ENCODE measurements around the gene LGR6. TPM values are rescaled to one million over a fixed set of nuclear protein-coding genes. Genes with fewer than 3 reads are reported as not detected.

LGR6 gene
- total and polyA plus RNA-seq, 3 donors from 2014 or later, result 8.1 to 18.4 (median 8.3) TPM

DNA sequence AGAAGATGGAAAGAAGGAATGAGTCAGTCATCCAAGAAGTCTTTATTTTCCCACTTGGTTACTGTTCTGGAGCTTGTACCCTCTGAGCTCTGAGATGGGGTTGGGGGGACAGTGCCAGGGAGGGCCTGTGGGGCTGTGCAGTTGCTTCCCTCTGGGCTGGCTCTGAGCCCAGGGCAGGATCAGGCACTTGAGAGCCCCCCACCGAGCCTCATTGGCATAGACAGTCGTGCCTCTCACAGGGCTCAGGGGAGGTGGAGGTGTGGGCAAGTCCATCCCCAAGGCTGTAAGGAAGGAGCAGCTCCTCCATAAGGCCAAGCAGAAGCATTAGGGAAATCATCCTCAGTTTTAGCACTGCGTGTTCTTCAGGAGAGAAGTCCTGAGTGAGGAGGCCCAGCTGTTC lies 46.6 kb upstream of the LGR6 start:
- Histone ChIP-seq H3K4me3 (no peak overlapping the region), H3K9me3 (no peaks in the 10 kb centered on the region), H3K4me1 (peaks cover 12% of the 10 kb centered on the region), H3K27me3 (no peaks in the 10 kb centered on the region), H3K27ac (no peak overlapping the region), H3K36me3 (ENCODE audit: low read depth, missing control alignments) (no peaks in the 10 kb centered on the region)
- TF ChIP-seq POLR2A (IDR thresholded peaks at IDR 0.05), result no peak
- TF ChIP-seq, protein P1, sequence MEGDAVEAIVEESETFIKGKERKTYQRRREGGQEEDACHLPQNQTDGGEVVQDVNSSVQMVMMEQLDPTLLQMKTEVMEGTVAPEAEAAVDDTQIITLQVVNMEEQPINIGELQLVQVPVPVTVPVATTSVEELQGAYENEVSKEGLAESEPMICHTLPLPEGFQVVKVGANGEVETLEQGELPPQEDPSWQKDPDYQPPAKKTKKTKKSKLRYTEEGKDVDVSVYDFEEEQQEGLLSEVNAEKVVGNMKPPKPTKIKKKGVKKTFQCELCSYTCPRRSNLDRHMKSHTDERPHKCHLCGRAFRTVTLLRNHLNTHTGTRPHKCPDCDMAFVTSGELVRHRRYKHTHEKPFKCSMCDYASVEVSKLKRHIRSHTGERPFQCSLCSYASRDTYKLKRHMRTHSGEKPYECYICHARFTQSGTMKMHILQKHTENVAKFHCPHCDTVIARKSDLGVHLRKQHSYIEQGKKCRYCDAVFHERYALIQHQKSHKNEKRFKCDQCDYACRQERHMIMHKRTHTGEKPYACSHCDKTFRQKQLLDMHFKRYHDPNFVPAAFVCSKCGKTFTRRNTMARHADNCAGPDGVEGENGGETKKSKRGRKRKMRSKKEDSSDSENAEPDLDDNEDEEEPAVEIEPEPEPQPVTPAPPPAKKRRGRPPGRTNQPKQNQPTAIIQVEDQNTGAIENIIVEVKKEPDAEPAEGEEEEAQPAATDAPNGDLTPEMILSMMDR (IDR thresholded peaks at IDR 0.05), result no peak
- 63% methylated on average over 3 of the region's 3 CpGs for WGBS, 2 donors
- intact Hi-C loops (cut with DNase I; ENCODE audit: low total_unique reads), result no loop called here
- DNase-seq, result no peak

DNA sequence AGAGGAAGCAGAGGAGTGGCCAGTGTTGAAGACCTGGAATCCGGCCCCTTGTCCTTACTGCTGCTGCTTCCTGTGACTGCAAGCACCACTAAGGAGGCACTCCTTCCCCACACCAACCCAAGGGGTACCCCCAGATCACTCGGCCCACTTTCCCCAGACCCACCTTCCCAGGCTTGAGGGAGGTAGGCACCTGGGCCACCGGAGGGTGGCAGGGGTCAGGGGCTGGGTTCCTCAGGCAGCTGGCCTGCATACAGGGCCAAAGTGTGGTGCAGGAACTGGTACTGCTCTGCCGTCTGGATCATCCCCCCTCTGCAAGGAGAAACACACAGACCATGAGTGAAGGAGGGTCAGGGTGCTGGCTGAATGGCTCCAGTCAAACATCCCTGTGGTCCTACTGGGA lies 45.2 kb upstream of the LGR6 start:
- intact Hi-C loops (cut with DNase I; ENCODE audit: low total_unique reads), result no loop called here
- TF ChIP-seq, protein P1 (IDR thresholded peaks at IDR 0.05), result no peak
- no peak for TF ChIP-seq POLR2A (IDR thresholded peaks at IDR 0.05)
- no peak overlapping the region for H3K27ac ChIP-seq
- no peaks in the 10 kb centered on the region for H3K9me3 ChIP-seq
- DNase-seq, result no peak
- no peaks in the 10 kb centered on the region for H3K36me3 ChIP-seq (ENCODE audit: low read depth, missing control alignments)
- peaks cover 5% of the 10 kb centered on the region for H3K4me1 ChIP-seq
- no peak overlapping the region for H3K4me3 ChIP-seq
- 70 to 92% methylated on average over 4 of the region's 4 CpGs for WGBS, 2 donors
- H3K27me3 ChIP-seq, result no peaks in the 10 kb centered on the region

GRCh38 chr1:202149566-202149965 lies 44.0 kb upstream of the LGR6 start:
- Histone ChIP-seq H3K4me3 (no peak overlapping the region), H3K27me3 (no peaks in the 10 kb centered on the region), H3K4me1 (peaks cover 5% of the 10 kb centered on the region), H3K9me3 (no peaks in the 10 kb centered on the region), H3K27ac (no peak overlapping the region), H3K36me3 (ENCODE audit: low read depth, missing control alignments) (no peaks in the 10 kb centered on the region)
- TF ChIP-seq, protein P1 (IDR thresholded peaks at IDR 0.05), result no peak
- no peak for TF ChIP-seq POLR2A (IDR thresholded peaks at IDR 0.05)
- no peak for DNase-seq
- WGBS, 2 donors, result 58 to 76% methylated on average over 4 of the region's 4 CpGs
- intact Hi-C loops (cut with DNase I; ENCODE audit: low total_unique reads), result no loop called here

DNA sequence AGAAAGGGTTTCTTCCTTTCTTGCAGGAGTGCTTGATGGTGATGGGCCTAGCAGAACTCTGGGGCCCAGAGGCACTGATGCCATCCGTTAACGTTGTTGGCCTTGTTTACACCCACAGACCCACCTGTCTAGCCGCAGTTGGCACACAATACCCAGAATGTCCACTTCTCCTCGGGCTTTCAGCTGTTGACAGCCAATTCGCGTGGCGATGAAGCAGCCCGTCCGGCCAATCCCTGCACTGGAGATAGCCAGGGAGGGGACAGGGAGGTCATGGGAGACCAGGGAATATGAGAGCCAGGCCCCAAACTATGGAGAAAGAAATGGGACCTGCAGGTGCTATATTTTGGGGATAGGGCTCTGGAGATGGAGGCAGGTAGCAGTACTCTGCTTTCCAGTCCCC lies 43.4 kb upstream of the LGR6 start:
- DNase-seq, result no peak
- no peaks in the 10 kb centered on the region for H3K36me3 ChIP-seq (ENCODE audit: low read depth, missing control alignments)
- H3K4me1 ChIP-seq, result peaks cover 6% of the 10 kb centered on the region
- TF ChIP-seq POLR2A (IDR thresholded peaks at IDR 0.05), result no peak
- TF ChIP-seq, protein P1 (IDR thresholded peaks at IDR 0.05), result no peak
- no peak overlapping the region for H3K27ac ChIP-seq
- intact Hi-C loops (cut with DNase I; ENCODE audit: low total_unique reads), result no loop called here
- 87 to 92% methylated on average over 9 of the region's 9 CpGs for WGBS, 2 donors
- no peaks in the 10 kb centered on the region for H3K9me3 ChIP-seq
- H3K4me3 ChIP-seq, result no peak overlapping the region
- no peaks in the 10 kb centered on the region for H3K27me3 ChIP-seq

- 75 to 88% methylated on average over 8 of the region's 8 CpGs for WGBS, 2 donors
- DNase-seq, result no peak
- Histone ChIP-seq H3K4me3 (no peak overlapping the region), H3K27ac (no peak overlapping the region), H3K9me3 (no peaks in the 10 kb centered on the region), H3K4me1 (peaks cover 6% of the 10 kb centered on the region), H3K27me3 (no peaks in the 10 kb centered on the region), H3K36me3 (ENCODE audit: low read depth, missing control alignments) (no peaks in the 10 kb centered on the region)
- TF ChIP-seq POLR2A (IDR thresholded peaks at IDR 0.05), result no peak
- TF ChIP-seq, protein P1 (IDR thresholded peaks at IDR 0.05), result no peak
- intact Hi-C loops (cut with DNase I; ENCODE audit: low total_unique reads), result no loop called here
Observed at GRCh38 chr1:202150602-202151001, 43.0 kb upstream of the LGR6 start.

All from testis (tissue), 3 donors.